HG03196 (cell line): ENCODE results near the gene RIMBP2.
"Not testable (repeated sequence)": the region's sequence is repeated elsewhere in the genome, so short reads cannot be mapped to it uniquely, and the experiment has no call there.

ENCODE experiments used
- ATAC-seq: cut with Tn5 transposase; IDR thresholded peaks from one replicate; pipeline ENCODE4 v1.9.1; 2021; ENCODE audit not compliant: unreplicated experiment

RIMBP2 gene

GRCh38 chr12:130706885-130707570, 9.1 kb downstream of the RIMBP2 start:
- ATAC-seq = no peak

- ATAC-seq = no peak
Measured at GRCh38 chr12:130706311-130706710, 9.8 kb downstream of the RIMBP2 start.

GRCh38 chr12:130705178-130705822, 10.8 kb downstream of the RIMBP2 start:
- ATAC-seq = no peak

- ATAC-seq = no peak
Measured at GRCh38 chr12:130704606-130705005, 11.5 kb downstream of the RIMBP2 start.

- no peak for ATAC-seq
Measured at GRCh38 chr12:130703733-130704375, 12.2 kb downstream of the RIMBP2 start.

- ATAC-seq = no peak
Measured at GRCh38 chr12:130702966-130703732, 12.9 kb downstream of the RIMBP2 start.

- ATAC-seq = no peak
Measured at GRCh38 chr12:130701402-130701744, 14.7 kb downstream of the RIMBP2 start.

GRCh38 chr12:130700492-130701401, 15.4 kb downstream of the RIMBP2 start:
- ATAC-seq = no peak

- ATAC-seq = no peak
Measured at GRCh38 chr12:130698106-130698505, 18.0 kb downstream of the RIMBP2 start.

- no peak for ATAC-seq
Measured at GRCh38 chr12:130696379-130697100, 19.6 kb downstream of the RIMBP2 start.

GRCh38 chr12:130695061-130695460, 21.0 kb downstream of the RIMBP2 start:
- ATAC-seq = no peak

GRCh38 chr12:130689408-130690405, 26.4 kb downstream of the RIMBP2 start:
- no peak for ATAC-seq

GRCh38 chr12:130688999-130689398, 27.1 kb downstream of the RIMBP2 start:
- not testable (repeated sequence) for ATAC-seq

- no peak for ATAC-seq
Measured at GRCh38 chr12:130687796-130688778, 28.0 kb downstream of the RIMBP2 start.

GRCh38 chr12:130687190-130687589, 28.9 kb downstream of the RIMBP2 start:
- ATAC-seq = no peak

GRCh38 chr12:130686511-130686991, 29.5 kb downstream of the RIMBP2 start:
- no peak for ATAC-seq

- no peak for ATAC-seq
Measured at GRCh38 chr12:130685850-130686249, 30.2 kb downstream of the RIMBP2 start.
